ENCODE data around the gene TMEM238. TPM values are rescaled to one million over a fixed set of nuclear protein-coding genes. Genes with fewer than 3 reads are reported as not detected.
"Not testable (repeated sequence)": the region's sequence is repeated elsewhere in the genome, so short reads cannot be mapped to it uniquely, and the experiment has no call there.

TMEM238 gene
- total and polyA plus RNA-seq, 9 donors: 0.10 to 31.2 (median 2.5) TPM; not detected in 1

GRCh38 chr19:55407800-55408532 lies 23.9 kb upstream of the TMEM238 start:
- no peaks in the 10 kb centered on the region for H3K36me3 ChIP-seq
- H3K27ac ChIP-seq: peak overlapping the region; percentile 93 to 98
- peak; percentile 96 to 98 (median 97) for DNase-seq
- H3K27me3 ChIP-seq: no peaks in the 10 kb centered on the region
- peak overlapping the region; percentile 98 for H3K4me3 ChIP-seq
- 0 to 1% (median 1%) methylated on average over 72 of the region's 72 CpGs for WGBS, 3 donors
- intact Hi-C loops (cut with DNase I): no loop called here
- H3K9me3 ChIP-seq: no peaks in the 10 kb centered on the region
- TF ChIP-seq EP300 (IDR thresholded peaks at IDR 0.05): peak; percentile 36
- TF ChIP-seq CTCF (IDR thresholded peaks at IDR 0.05): no peak
- no peak for TF ChIP-seq POLR2A (IDR thresholded peaks at IDR 0.05)
- H3K4me1 ChIP-seq (ENCODE audit: insufficient read depth): peaks cover 8% of the 10 kb centered on the region

- H3K9me3 ChIP-seq; intact Hi-C loops (cut with DNase I); H3K27me3 ChIP-seq; H3K36me3 ChIP-seq; DNase-seq; H3K4me1 ChIP-seq (ENCODE audit: insufficient read depth): not testable (repeated sequence)
- WGBS, 3 donors: 0 to 1% (median 1%) methylated on average over 34 to 36 of the region's 36 CpGs
- Histone ChIP-seq H3K27ac (peak within 1 kb of the TSS; percentile 93 to 98), H3K4me3 (peak within 1 kb of the TSS; percentile 98)
- peak; percentile 87 for TF ChIP-seq POLR2A (IDR thresholded peaks at IDR 0.05)
These were observed 23.4 kb upstream of the TMEM238 start, which contains the start of gene UBE2S for GRCh38 chr19:55407550-55407799. TSS of gene UBE2S (minus strand) at chr19:55407788. CDS start at chr19:55407589, 199 bp downstream.

GRCh38 chr19:55406826-55407549 lies 22.9 kb upstream of the TMEM238 start:
- DNase-seq: peak in 1 of 5 donors; percentile 50
- intact Hi-C loops (cut with DNase I): no loop called here
- Histone ChIP-seq H3K27ac (peak overlapping the region; percentile 93 to 98), H3K4me1 (ENCODE audit: insufficient read depth) (peaks cover 8% of the 10 kb centered on the region), H3K4me3 (peak overlapping the region; percentile 98), H3K9me3 (no peaks in the 10 kb centered on the region), H3K36me3 (no peaks in the 10 kb centered on the region), H3K27me3 (no peaks in the 10 kb centered on the region)
- no peak for TF ChIP-seq EP300 (IDR thresholded peaks at IDR 0.05)
- WGBS, 3 donors: 3 to 11% (median 8%) methylated on average over 20 to 35 of the region's 35 CpGs

GRCh38 chr19:55406091-55406825 lies 22.2 kb upstream of the TMEM238 start:
- peaks cover 8% of the 10 kb centered on the region for H3K4me1 ChIP-seq (ENCODE audit: insufficient read depth)
- H3K4me3 ChIP-seq: peak overlapping the region; percentile 98
- H3K27ac ChIP-seq: no peak overlapping the region
- intact Hi-C loops (cut with DNase I): no loop called here
- DNase-seq: no peak
- no peaks in the 10 kb centered on the region for H3K9me3 ChIP-seq
- WGBS, 3 donors: 67 to 75% (median 75%) methylated on average over 14 of the region's 14 CpGs
- TF ChIP-seq POLR2A (IDR thresholded peaks at IDR 0.05): no peak
- TF ChIP-seq EP300 (IDR thresholded peaks at IDR 0.05): no peak
- no peak for TF ChIP-seq CTCF (IDR thresholded peaks at IDR 0.05)
- H3K36me3 ChIP-seq: no peaks in the 10 kb centered on the region
- H3K27me3 ChIP-seq: no peaks in the 10 kb centered on the region

- H3K27me3 ChIP-seq: no peaks in the 10 kb centered on the region
- intact Hi-C loops (cut with DNase I): no loop called here
- H3K4me1 ChIP-seq (ENCODE audit: insufficient read depth): peaks cover 8% of the 10 kb centered on the region
- H3K9me3 ChIP-seq: no peaks in the 10 kb centered on the region
- no peak for DNase-seq
- no peak overlapping the region for H3K4me3 ChIP-seq
- no peaks in the 10 kb centered on the region for H3K36me3 ChIP-seq
- 68 to 76% (median 74%) methylated on average over 5 of the region's 5 CpGs for WGBS, 3 donors
- TF ChIP-seq EP300 (IDR thresholded peaks at IDR 0.05) (no peak), CTCF (IDR thresholded peaks at IDR 0.05) (no peak), POLR2A (IDR thresholded peaks at IDR 0.05) (no peak)
- no peak overlapping the region for H3K27ac ChIP-seq
These were observed 21.5 kb upstream of the TMEM238 start for GRCh38 chr19:55405638-55406037.
